Measurements from ENCODE around the gene SHTN1. TPM values are rescaled to one million over a fixed set of nuclear protein-coding genes. Genes with fewer than 3 reads are reported as not detected.

The SHTN1 gene
- total RNA-seq, 1 donor from 2014 or later, result 12.0 TPM

- no peak overlapping the region for H3K4me3 ChIP-seq (ENCODE audit: low read depth, low read length)
- TF ChIP-seq, protein P1, sequence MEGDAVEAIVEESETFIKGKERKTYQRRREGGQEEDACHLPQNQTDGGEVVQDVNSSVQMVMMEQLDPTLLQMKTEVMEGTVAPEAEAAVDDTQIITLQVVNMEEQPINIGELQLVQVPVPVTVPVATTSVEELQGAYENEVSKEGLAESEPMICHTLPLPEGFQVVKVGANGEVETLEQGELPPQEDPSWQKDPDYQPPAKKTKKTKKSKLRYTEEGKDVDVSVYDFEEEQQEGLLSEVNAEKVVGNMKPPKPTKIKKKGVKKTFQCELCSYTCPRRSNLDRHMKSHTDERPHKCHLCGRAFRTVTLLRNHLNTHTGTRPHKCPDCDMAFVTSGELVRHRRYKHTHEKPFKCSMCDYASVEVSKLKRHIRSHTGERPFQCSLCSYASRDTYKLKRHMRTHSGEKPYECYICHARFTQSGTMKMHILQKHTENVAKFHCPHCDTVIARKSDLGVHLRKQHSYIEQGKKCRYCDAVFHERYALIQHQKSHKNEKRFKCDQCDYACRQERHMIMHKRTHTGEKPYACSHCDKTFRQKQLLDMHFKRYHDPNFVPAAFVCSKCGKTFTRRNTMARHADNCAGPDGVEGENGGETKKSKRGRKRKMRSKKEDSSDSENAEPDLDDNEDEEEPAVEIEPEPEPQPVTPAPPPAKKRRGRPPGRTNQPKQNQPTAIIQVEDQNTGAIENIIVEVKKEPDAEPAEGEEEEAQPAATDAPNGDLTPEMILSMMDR (IDR thresholded peaks at IDR 0.05; ENCODE audit: insufficient read depth, low read length, poor library complexity, severe bottlenecking), result no peak
- DNase-seq (ENCODE audit: low read depth), result no peak
Measured at GRCh38 chr10:116892907-116893685, 111.9 kb downstream of the SHTN1 start.

GRCh38 chr10:116891208-116891607, 113.8 kb downstream of the SHTN1 start:
- TF ChIP-seq, protein P1 (IDR thresholded peaks at IDR 0.05; ENCODE audit: insufficient read depth, low read length, poor library complexity, severe bottlenecking), result no peak
- Histone ChIP-seq H3K4me3 (ENCODE audit: low read depth, low read length) (no peak overlapping the region), H3K36me3 (ENCODE audit: control insufficient read depth, insufficient read depth, low read length) (no peaks in the 10 kb centered on the region), H3K27me3 (ENCODE audit: control insufficient read depth, insufficient read depth, low read length) (no peaks in the 10 kb centered on the region)
- DNase-seq (ENCODE audit: low read depth), result no peak

More at GRCh38 chr10:116892907-116893685, 111.9 kb downstream of the SHTN1 start:
- Histone ChIP-seq H3K36me3 (ENCODE audit: control insufficient read depth, insufficient read depth, low read length) (no peaks in the 10 kb centered on the region), H3K27me3 (ENCODE audit: control insufficient read depth, insufficient read depth, low read length) (no peaks in the 10 kb centered on the region)

- H3K4me3 ChIP-seq (ENCODE audit: low read depth, low read length), result no peak overlapping the region
- TF ChIP-seq, protein P1 (IDR thresholded peaks at IDR 0.05; ENCODE audit: insufficient read depth, low read length, poor library complexity, severe bottlenecking), result no peak
- DNase-seq (ENCODE audit: low read depth), result no peak
Measured at GRCh38 chr10:116889066-116889465, 115.9 kb downstream of the SHTN1 start.

GRCh38 chr10:116888380-116889055, 116.5 kb downstream of the SHTN1 start:
- H3K36me3 ChIP-seq (ENCODE audit: control insufficient read depth, insufficient read depth, low read length), result no peaks in the 10 kb centered on the region
- no peaks in the 10 kb centered on the region for H3K27me3 ChIP-seq (ENCODE audit: control insufficient read depth, insufficient read depth, low read length)
- H3K4me3 ChIP-seq (ENCODE audit: low read depth, low read length), result no peak overlapping the region
- TF ChIP-seq, protein P1 (IDR thresholded peaks at IDR 0.05; ENCODE audit: insufficient read depth, low read length, poor library complexity, severe bottlenecking), result no peak
- peak; percentile 78 for DNase-seq (ENCODE audit: low read depth)

More at GRCh38 chr10:116889066-116889465, 115.9 kb downstream of the SHTN1 start:
- H3K27me3 ChIP-seq (ENCODE audit: control insufficient read depth, insufficient read depth, low read length), result no peaks in the 10 kb centered on the region
- H3K36me3 ChIP-seq (ENCODE audit: control insufficient read depth, insufficient read depth, low read length), result no peaks in the 10 kb centered on the region

- Histone ChIP-seq H3K27me3 (ENCODE audit: control insufficient read depth, insufficient read depth, low read length) (no peaks in the 10 kb centered on the region), H3K36me3 (ENCODE audit: control insufficient read depth, insufficient read depth, low read length) (no peaks in the 10 kb centered on the region), H3K4me3 (ENCODE audit: low read depth, low read length) (no peak overlapping the region)
- DNase-seq (ENCODE audit: low read depth), result no peak
- TF ChIP-seq, protein P1 (IDR thresholded peaks at IDR 0.05; ENCODE audit: insufficient read depth, low read length, poor library complexity, severe bottlenecking), result no peak
Measured at GRCh38 chr10:116886772-116887171, 118.2 kb downstream of the SHTN1 start.

All from kidney epithelial cell (primary cell).